IPS-18a (cell line): Measurements from ENCODE around the gene UBR2.
"Not testable (repeated sequence)": the region's sequence is repeated elsewhere in the genome, so short reads cannot be mapped to it uniquely, and the experiment has no call there.

ENCODE experiments used
- H3K27ac ChIP-seq: one replicate; pipeline ENCODE4 v1.5.1; 2013; ENCODE audit warnings: low read length
- H3K27me3 ChIP-seq: one replicate; pipeline ENCODE4 v1.6.1; 2013; ENCODE audit warnings: mild to moderate bottlenecking, low read length; ENCODE audit not compliant: control insufficient read depth, insufficient read depth
- H3K36me3 ChIP-seq: one replicate; pipeline ENCODE4 v1.6.1; 2013; ENCODE audit warnings: low read depth, low read length; ENCODE audit not compliant: control insufficient read depth
- H3K4me1 ChIP-seq: one replicate; pipeline ENCODE4 v1.6.1; 2013; ENCODE audit warnings: low read depth, low read length; ENCODE audit not compliant: control insufficient read depth
- H3K4me3 ChIP-seq: one replicate; pipeline ENCODE4 v1.5.1; 2013; ENCODE audit warnings: low read length
- H3K9ac ChIP-seq: one replicate; pipeline ENCODE4 v1.6.1; 2013; ENCODE audit warnings: mild to moderate bottlenecking, low read length, moderate library complexity
- H3K9me3 ChIP-seq: one replicate; pipeline ENCODE4 v1.6.1; 2013; ENCODE audit warnings: low read depth, low read length; ENCODE audit not compliant: control insufficient read depth

UBR2 gene

GRCh38 chr6:42702200-42702599, 138.4 kb downstream of the UBR2 start:
- H3K9me3 ChIP-seq = no peaks in the 10 kb centered on the region
- no peaks in the 10 kb centered on the region for H3K36me3 ChIP-seq
- H3K27me3 ChIP-seq = no peaks in the 10 kb centered on the region
- H3K4me1 ChIP-seq = no peaks in the 10 kb centered on the region
- H3K27ac ChIP-seq = no peak overlapping the region
- no peak overlapping the region for H3K9ac ChIP-seq
- no peak overlapping the region for H3K4me3 ChIP-seq

- H3K9me3 ChIP-seq, H3K4me3 ChIP-seq, H3K4me1 ChIP-seq, H3K27ac ChIP-seq, H3K27me3 ChIP-seq, H3K9ac ChIP-seq, H3K36me3 ChIP-seq: not testable (repeated sequence)
Measured at GRCh38 chr6:42702786-42703185, 139.0 kb downstream of the UBR2 start.

- Histone ChIP-seq H3K9ac (peak overlapping the region; percentile 24), H3K4me1 (no peaks in the 10 kb centered on the region), H3K36me3 (no peaks in the 10 kb centered on the region), H3K9me3 (no peaks in the 10 kb centered on the region), H3K27me3 (no peaks in the 10 kb centered on the region), H3K4me3 (peak overlapping the region; percentile 55), H3K27ac (no peak overlapping the region)
Measured at GRCh38 chr6:42704251-42704936, 140.6 kb downstream of the UBR2 start.

GRCh38 chr6:42704937-42705374, 141.1 kb downstream of the UBR2 start:
- H3K27me3 ChIP-seq = no peaks in the 10 kb centered on the region
- H3K36me3 ChIP-seq = no peaks in the 10 kb centered on the region
- H3K9me3 ChIP-seq = no peaks in the 10 kb centered on the region
- H3K4me3 ChIP-seq = peak overlapping the region; percentile 55
- peaks cover under 1% of the 10 kb centered on the region for H3K4me1 ChIP-seq
- H3K27ac ChIP-seq = no peak overlapping the region
- H3K9ac ChIP-seq = no peak overlapping the region

GRCh38 chr6:42707595-42707994, 143.8 kb downstream of the UBR2 start:
- no peaks in the 10 kb centered on the region for H3K27me3 ChIP-seq
- no peaks in the 10 kb centered on the region for H3K36me3 ChIP-seq
- no peak overlapping the region for H3K4me3 ChIP-seq
- H3K27ac ChIP-seq = no peak overlapping the region
- no peaks in the 10 kb centered on the region for H3K9me3 ChIP-seq
- H3K9ac ChIP-seq = no peak overlapping the region
- H3K4me1 ChIP-seq = peaks cover 7% of the 10 kb centered on the region

GRCh38 chr6:42708096-42708495, 144.3 kb downstream of the UBR2 start:
- no peaks in the 10 kb centered on the region for H3K9me3 ChIP-seq
- H3K4me3 ChIP-seq = no peak overlapping the region
- H3K4me1 ChIP-seq = peaks cover 7% of the 10 kb centered on the region
- no peaks in the 10 kb centered on the region for H3K27me3 ChIP-seq
- no peak overlapping the region for H3K27ac ChIP-seq
- no peaks in the 10 kb centered on the region for H3K36me3 ChIP-seq
- no peak overlapping the region for H3K9ac ChIP-seq

- H3K27ac ChIP-seq = no peak overlapping the region
- H3K4me3 ChIP-seq = no peak overlapping the region
Measured at GRCh38 chr6:42709871-42710270, 146.0 kb downstream of the UBR2 start.

GRCh38 chr6:42710316-42710715, 146.5 kb downstream of the UBR2 start:
- Histone ChIP-seq H3K4me1 (peaks cover 7% of the 10 kb centered on the region), H3K9me3 (no peaks in the 10 kb centered on the region), H3K27ac (no peak overlapping the region), H3K4me3 (no peak overlapping the region), H3K9ac (no peak overlapping the region), H3K27me3 (no peaks in the 10 kb centered on the region), H3K36me3 (no peaks in the 10 kb centered on the region)

More at GRCh38 chr6:42709871-42710270, 146.0 kb downstream of the UBR2 start:
- peaks cover 7% of the 10 kb centered on the region for H3K4me1 ChIP-seq
- H3K36me3 ChIP-seq = no peaks in the 10 kb centered on the region
- H3K9ac ChIP-seq = no peak overlapping the region
- H3K9me3 ChIP-seq = no peaks in the 10 kb centered on the region
- H3K27me3 ChIP-seq = no peaks in the 10 kb centered on the region

GRCh38 chr6:42711930-42712329, 148.1 kb downstream of the UBR2 start:
- no peaks in the 10 kb centered on the region for H3K27me3 ChIP-seq
- H3K4me3 ChIP-seq = no peak overlapping the region
- no peak overlapping the region for H3K27ac ChIP-seq
- H3K9ac ChIP-seq = no peak overlapping the region
- no peaks in the 10 kb centered on the region for H3K9me3 ChIP-seq
- peaks cover 7% of the 10 kb centered on the region for H3K4me1 ChIP-seq
- no peaks in the 10 kb centered on the region for H3K36me3 ChIP-seq

GRCh38 chr6:42714098-42714761, 150.4 kb downstream of the UBR2 start:
- Histone ChIP-seq H3K36me3 (no peaks in the 10 kb centered on the region), H3K9ac (no peak overlapping the region), H3K4me3 (no peak overlapping the region), H3K27ac (no peak overlapping the region), H3K9me3 (no peaks in the 10 kb centered on the region), H3K27me3 (no peaks in the 10 kb centered on the region), H3K4me1 (peaks cover 7% of the 10 kb centered on the region)

- no peaks in the 10 kb centered on the region for H3K9me3 ChIP-seq
- no peaks in the 10 kb centered on the region for H3K4me1 ChIP-seq
- H3K9ac ChIP-seq = no peak overlapping the region
- no peaks in the 10 kb centered on the region for H3K36me3 ChIP-seq
- no peaks in the 10 kb centered on the region for H3K27me3 ChIP-seq
- no peak overlapping the region for H3K4me3 ChIP-seq
- no peak overlapping the region for H3K27ac ChIP-seq
Measured at GRCh38 chr6:42715871-42716270, 152.0 kb downstream of the UBR2 start.

GRCh38 chr6:42720739-42721138, 156.9 kb downstream of the UBR2 start:
- no peaks in the 10 kb centered on the region for H3K9me3 ChIP-seq
- no peaks in the 10 kb centered on the region for H3K36me3 ChIP-seq
- no peak overlapping the region for H3K9ac ChIP-seq
- H3K27me3 ChIP-seq = no peaks in the 10 kb centered on the region
- no peaks in the 10 kb centered on the region for H3K4me1 ChIP-seq
- H3K27ac ChIP-seq = no peak overlapping the region
- H3K4me3 ChIP-seq = no peak overlapping the region
